ENCODE measurements around the gene DDX10.

The DDX10 gene

DNA sequence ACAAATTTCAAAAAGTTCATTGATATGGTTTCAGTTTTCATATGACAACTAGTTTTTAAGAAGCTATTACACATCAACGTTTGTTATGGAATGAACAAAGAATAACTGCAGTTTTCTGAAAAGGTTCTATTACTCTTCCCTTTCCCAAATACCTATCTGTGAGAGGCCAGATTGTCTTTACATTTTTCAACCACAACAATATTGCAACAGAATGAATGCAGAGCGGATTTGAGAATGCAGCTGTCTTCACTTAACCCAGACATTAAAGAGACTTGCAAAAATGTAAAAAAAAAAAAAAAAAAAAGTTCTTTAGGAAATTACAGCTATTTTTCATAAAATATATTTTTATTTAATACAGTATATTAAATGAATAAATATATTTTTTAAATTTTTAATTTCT, 250.8 kb downstream of the DDX10 start:
- TF ChIP-seq, protein P1, sequence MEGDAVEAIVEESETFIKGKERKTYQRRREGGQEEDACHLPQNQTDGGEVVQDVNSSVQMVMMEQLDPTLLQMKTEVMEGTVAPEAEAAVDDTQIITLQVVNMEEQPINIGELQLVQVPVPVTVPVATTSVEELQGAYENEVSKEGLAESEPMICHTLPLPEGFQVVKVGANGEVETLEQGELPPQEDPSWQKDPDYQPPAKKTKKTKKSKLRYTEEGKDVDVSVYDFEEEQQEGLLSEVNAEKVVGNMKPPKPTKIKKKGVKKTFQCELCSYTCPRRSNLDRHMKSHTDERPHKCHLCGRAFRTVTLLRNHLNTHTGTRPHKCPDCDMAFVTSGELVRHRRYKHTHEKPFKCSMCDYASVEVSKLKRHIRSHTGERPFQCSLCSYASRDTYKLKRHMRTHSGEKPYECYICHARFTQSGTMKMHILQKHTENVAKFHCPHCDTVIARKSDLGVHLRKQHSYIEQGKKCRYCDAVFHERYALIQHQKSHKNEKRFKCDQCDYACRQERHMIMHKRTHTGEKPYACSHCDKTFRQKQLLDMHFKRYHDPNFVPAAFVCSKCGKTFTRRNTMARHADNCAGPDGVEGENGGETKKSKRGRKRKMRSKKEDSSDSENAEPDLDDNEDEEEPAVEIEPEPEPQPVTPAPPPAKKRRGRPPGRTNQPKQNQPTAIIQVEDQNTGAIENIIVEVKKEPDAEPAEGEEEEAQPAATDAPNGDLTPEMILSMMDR (conservative IDR thresholded peaks at IDR 0.05; ENCODE audit: low read length), result no peak
- DNase-seq (ENCODE audit: low read depth), result peak; percentile 37
- no peak overlapping the region for H3K4me3 ChIP-seq (ENCODE audit: low read length)

DNA sequence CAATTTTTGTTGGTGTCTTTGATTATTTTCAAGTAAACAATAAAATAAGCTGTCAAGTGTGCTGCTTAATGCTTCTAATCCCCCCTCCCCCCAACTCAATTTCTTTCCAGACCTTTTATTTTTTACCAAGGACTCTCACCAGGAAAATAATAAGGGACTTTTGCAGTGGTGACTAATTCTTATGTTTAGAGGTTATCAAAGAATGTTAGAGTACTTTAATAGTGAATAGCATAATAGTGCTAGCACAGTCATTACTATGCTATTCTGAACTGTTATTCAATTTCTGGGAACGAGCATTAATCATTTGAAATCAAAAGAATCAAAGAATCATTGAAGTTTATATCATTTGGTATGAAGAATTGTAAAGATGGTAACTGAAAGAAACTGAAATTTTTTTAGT, 251.4 kb downstream of the DDX10 start:
- peak; percentile 12 for DNase-seq (ENCODE audit: low read depth)
- TF ChIP-seq, protein P1 (conservative IDR thresholded peaks at IDR 0.05; ENCODE audit: low read length), result no peak
- H3K4me3 ChIP-seq (ENCODE audit: low read length), result no peak overlapping the region

DNA sequence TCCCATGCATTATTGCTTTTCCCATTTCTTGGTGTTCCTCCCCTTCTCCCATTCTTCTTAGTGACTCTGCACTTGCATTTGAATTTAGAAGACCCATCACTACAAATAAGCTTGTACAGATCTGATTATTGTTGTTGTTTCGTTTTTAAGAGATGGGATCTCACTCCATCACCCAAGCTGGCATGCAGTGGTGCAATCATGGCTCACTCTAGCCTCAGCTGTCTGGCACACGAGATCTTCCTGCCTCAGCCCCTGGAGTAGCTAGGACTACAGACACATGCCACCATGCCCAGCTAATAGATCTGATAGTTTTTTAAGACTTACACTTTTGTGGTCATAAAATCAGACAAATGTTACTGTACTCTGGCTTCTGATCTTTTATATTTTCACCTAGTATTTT, 252.1 kb downstream of the DDX10 start:
- no peak overlapping the region for H3K4me3 ChIP-seq (ENCODE audit: low read length)
- DNase-seq (ENCODE audit: low read depth), result no peak
- TF ChIP-seq, protein P1 (conservative IDR thresholded peaks at IDR 0.05; ENCODE audit: low read length), result no peak

DNA sequence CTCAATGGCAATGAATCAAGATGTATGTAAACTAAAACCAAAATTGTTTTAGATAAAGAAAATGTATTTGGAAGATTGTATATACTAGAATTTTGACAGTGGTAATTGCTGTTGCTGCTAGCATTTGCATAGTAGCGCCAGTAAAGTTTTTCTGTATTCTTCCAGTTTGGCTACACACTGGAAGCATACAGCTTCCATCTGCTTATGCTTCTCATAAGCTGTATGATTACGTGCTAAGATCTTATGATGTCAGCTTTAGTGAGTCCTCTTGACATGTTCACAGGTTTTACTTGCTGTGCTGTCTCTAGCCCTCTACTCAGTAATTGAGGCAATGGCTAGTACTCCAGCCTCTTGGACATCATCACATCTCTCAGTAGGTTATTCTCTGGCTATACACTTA, 256.3 kb downstream of the DDX10 start:
- DNase-seq (ENCODE audit: low read depth), result no peak
- TF ChIP-seq, protein P1 (conservative IDR thresholded peaks at IDR 0.05; ENCODE audit: low read length), result no peak
- no peak overlapping the region for H3K4me3 ChIP-seq (ENCODE audit: low read length)

DNA sequence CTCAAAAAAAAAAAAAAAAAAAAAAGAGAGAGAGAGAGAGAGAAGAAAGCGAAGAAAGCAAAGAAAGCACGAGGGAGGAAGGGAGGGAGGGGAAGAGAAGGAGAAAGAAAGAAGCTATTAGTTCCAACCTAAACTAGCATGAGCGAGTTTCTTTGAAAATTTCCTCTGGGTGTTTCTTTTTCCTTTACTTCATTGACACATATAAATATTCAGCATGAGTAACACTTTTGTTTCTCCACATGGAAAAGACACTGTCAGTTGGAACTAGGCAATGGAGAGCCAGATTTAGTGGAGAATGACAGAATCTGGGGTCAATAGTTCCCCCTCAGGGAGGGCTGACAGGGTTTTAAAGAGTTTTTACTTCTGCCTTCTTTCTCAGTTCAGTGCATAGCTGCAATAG, 257.4 kb downstream of the DDX10 start:
- TF ChIP-seq, protein P1 (conservative IDR thresholded peaks at IDR 0.05; ENCODE audit: low read length), result no peak
- H3K4me3 ChIP-seq (ENCODE audit: low read length), result no peak overlapping the region
- DNase-seq (ENCODE audit: low read depth), result no peak

DNA sequence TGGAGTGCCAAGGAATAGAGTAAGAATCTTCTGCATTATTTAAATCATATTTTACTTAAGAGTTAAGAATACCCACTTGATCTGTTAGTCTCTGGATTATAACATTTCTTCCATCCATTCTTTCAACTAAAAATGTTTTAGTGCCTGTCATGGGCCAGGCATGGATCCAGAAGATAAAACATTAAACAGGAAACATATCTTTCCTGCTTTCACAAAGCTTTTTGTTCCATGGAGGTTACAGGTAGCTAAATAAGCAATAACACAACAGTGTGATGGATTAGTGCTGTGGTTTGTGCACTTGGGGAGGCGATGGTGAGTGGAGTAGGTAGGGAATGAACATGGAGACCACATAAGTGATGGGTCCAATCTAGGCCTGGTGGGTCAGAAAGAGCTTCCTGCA, 258.5 kb downstream of the DDX10 start:
- H3K4me3 ChIP-seq (ENCODE audit: low read length), result no peak overlapping the region
- TF ChIP-seq, protein P1 (conservative IDR thresholded peaks at IDR 0.05; ENCODE audit: low read length), result no peak
- DNase-seq (ENCODE audit: low read depth), result no peak

DNA sequence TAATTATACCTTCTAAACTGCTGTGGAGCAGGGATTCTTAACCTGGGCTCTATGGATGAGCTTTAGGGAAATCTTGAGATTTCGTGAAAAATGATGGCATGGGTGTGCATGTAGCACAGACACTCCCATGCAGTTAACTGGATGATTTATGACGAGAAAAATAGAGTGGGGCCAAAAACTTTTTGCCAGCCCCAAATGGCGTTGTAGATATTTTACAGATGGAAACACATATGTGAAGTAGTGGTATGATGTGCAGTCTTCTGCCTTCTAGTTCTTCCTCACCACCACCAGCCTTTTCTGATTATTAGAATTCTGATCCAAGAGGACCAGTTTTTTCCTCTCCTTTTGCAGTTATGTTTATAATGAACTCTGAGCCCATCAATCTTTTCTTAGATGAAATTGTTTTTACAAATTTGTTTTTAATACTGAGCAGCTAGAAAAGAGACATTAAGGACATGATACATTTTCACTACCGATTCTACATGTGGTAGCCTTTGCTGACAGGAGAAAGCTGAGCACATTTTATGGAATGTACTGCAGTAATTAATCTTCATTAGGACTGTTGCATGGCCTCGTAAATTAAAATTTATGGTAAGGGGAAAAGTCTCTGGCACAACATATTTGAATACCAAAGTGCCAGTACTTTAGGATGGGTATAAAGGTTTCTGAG, 261.4 kb downstream of the DDX10 start:
- peak; percentile 55 for DNase-seq (ENCODE audit: low read depth)
- H3K4me3 ChIP-seq (ENCODE audit: low read length), result no peak overlapping the region
- TF ChIP-seq, protein P1 (conservative IDR thresholded peaks at IDR 0.05; ENCODE audit: low read length), result no peak
